NCI-H526 (cell line): ENCODE data around the gene BCO2.
A peak's percentile ranks its signal among the peaks of the same experiment; 100 is the strongest.
"Not testable (repeated sequence)": the region's sequence is repeated elsewhere in the genome, so short reads cannot be mapped to it uniquely, and the experiment has no call there.

Source experiments
- DNase-seq, 2 experiments: peaks; one replicate each; lab custom pipeline; 2025; lab: John Stamatoyannopoulos, UW

BCO2 gene, protein sequence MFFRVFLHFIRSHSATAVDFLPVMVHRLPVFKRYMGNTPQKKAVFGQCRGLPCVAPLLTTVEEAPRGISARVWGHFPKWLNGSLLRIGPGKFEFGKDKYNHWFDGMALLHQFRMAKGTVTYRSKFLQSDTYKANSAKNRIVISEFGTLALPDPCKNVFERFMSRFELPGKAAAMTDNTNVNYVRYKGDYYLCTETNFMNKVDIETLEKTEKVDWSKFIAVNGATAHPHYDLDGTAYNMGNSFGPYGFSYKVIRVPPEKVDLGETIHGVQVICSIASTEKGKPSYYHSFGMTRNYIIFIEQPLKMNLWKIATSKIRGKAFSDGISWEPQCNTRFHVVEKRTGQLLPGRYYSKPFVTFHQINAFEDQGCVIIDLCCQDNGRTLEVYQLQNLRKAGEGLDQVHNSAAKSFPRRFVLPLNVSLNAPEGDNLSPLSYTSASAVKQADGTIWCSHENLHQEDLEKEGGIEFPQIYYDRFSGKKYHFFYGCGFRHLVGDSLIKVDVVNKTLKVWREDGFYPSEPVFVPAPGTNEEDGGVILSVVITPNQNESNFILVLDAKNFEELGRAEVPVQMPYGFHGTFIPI

DNA sequence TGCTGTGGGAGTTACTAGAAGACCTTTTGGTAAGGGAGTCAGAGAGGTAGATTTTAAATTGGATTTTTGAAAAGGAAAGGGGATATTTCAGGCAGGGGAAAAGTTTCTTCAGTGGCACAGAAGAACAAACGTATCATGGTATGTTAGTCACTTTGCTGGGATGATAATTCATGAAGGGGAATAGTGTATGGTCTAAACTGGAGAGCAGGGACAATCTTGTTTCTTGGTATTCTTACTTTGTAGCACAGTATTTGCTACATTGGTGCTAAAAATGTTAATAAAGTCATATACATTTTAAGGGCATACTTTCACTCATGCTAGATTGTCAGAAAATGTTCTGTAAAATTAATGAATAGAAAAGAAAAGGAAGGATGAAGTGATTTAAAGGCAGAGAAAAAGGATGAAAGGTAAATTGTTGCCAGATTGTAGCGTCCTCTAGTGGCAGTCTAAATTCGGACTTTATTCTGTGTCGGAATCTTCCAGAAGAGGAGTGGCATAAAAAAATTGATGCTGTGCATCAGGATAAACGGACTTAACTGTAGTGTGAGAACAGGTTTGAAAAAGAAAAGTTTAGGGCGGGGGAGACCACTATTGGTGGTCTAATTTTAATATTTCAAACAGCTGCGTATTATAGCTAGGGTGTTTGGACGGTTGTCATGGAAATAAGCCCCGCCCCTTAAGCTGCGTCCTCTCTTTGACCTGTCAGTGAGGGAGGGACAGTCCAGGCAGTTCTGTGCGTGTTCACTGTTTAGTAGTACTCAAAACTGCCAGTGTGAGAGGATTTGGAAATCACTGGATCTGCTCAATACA is at the start of gene BCO2:
Gene BCO2 (plus strand): TSS at position 724 of the 810 bp plus-strand sequence. CDS start 90 bp downstream, outside the sequence.
- peak; percentile 78 to 94 for DNase-seq

DNA sequence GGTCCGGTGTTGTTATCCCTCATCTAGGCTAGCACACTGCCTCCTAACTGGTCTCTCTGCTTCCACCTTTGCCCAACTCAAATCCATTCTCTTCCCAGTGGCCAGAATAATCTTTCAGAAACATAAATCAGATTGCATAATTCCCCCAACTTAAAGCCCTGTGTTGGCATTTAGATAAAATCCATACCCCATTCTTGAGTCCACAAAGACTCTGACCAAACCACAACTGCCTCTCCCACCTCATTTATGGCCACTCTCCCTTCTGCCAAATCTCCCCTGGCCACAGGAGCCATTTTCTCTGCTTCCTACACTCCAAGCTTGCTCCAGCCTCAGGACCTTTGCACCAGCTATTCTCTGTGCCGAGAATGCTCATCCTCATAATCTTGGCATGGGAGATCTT is 48.3 kb upstream of the BCO2 start:
- DNase-seq: no peak

DNA sequence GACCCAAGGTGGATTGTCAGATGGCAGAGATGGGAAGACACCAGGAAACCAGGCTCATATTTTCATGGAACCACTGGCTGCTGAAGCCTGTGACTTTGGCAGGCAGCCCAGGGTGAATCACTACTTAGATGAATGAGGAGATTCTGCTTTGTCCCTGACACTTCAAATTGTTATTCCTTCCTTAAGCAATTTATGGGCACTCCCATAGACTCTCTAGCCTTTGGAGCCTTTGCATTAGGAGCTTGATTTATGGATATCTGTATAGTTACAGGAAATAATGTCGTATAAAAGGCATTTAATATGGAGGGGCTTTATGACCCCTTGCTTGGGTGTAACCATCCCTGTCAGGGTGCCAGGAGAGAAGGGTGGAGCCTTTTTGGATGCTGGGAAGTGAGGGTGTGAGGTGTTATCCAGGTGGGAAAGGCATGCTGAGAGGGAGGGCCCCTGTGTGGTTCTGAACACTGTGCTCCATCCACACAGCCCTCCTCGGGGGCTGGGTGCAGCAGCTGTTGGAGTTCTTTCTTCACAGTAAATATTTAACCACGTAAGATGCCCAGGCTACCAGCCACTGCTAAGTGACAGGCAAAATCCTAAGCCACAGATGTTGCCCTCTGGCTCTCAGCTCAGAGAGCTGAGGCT is 46.7 kb upstream of the BCO2 start:
- no peak for DNase-seq

DNA sequence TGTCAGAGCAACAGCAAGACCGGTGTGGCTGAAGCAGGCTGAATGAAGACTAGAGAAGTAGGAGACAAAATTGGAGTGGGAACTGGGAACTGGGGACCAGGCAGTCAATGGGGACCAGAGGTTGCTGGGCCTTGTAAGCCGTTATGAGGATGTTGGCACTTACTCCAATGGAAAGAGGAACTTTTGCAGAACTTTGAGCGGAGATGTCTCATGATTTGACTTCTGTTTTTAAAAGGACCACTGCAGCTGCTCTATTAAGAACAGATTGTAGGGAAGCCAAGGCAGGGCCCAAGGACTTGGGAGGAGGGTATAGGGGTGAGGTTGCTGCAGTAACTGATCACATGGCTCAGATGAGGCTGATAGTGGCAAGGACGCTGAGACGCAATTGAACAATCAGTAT is 45.7 kb upstream of the BCO2 start:
- no peak for DNase-seq

DNA sequence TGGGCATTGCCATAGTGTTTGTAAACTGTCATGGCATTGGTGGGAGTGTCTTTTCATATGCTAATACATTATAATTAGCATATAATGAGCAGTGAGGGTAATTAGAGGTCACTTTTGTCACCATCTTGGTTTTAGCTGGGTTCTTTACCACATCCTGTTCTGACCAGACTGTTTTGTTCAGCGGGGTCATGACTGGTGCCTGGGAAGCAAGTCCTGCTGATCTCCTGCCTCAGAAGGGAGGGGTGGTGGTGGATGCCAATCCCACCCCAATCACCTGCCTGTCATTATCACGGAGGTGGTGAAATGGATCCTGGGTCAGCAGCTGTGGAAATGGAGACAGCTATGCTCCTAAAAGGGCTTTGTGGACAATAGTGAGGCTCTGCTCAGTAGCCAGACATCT is 42.6 kb upstream of the BCO2 start:
- DNase-seq: no peak

DNA sequence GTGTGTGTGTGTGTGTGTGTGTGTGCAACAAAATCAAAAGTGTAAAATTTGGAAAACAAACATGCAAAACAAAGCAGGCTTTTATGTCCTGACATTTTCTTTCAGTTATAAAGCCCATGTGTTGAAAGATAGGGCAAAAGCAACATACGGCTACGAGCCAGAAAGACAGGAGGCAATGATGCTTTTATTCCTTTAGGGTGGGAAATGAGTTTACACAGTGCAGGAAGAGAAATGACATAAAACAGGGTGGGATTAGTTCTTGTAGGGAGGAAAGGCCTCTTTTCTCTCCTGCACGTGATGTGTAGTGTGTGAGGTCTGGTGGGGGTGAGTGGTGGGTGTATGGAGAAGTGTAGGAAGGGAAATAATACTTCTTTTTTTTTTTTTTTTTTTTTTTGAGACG is 40.8 kb upstream of the BCO2 start:
- DNase-seq: no peak

DNA sequence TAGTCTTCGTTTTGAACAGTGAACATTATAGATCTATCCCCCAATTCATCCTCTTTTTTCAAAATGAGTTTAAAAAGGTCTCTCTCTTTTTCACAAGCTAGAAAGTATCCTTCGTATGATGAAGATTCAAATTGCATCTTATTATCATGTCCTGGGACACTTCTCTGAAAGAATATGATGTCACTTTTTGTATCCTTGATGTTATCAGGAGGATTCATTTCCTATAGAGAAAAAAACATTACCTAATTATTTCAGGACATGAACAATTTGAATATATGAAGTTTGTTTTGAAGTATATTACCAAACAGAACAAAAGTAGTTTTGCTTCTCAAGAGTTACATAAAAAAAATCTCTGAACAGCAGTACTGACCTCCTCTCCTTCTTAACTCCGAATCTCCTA is 31.7 kb upstream of the BCO2 start:
- no peak for DNase-seq

DNA sequence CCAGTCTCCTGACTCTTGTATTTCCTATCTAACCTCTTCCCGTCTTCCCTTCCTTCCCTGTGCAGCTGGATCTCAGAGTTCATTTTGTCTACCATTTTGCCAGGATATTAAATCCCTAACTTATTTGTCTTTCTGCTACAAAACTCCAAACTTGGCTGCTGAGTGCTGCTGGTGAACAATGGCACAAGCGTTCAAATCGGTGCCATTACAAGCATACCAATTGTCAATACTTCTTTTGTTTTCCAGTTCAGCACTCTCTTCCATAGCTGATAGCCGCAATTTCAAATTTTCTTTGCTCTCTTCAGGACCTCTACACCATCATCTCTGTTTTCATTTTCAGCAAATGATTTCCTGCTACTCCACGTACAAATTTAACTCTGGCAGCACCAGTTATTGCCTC is 24.8 kb upstream of the BCO2 start:
- DNase-seq: no peak

DNA sequence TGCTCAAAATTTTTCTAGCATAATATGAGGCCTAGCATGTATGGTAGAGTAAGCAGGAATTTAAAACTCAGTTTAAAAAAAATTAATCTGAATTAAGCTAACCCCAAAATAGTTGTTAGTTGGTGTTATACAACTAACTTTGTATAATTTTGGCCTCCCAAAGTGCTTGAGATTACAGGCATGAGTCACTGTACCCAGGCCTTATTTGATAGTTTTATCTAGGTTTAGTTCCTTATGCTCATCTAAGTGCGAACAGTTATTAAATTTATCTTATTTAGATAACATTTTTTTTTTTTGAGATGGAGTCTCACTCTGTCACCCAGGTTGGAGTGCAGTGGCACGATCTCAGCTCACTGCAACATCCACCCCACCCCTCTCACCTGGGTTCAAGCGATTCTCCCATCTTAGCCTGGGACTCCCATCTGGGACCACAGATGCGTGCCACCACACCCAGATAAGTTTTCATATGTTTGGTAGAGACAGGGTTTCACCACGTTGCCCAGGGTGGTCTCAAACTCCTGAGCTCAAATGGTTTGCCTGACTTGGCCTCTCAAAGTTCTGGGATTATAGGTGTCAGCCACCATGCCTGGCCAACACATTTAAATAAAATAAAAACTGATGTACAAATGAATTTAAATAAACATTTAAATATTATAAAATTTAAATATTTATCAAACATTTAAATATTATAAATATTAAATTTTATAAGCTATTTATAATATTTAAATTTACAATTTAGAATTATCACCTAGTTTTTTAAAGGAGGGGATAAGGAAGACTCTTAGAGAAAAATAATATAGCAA is 19.0 kb upstream of the BCO2 start:
- DNase-seq: no peak

DNA sequence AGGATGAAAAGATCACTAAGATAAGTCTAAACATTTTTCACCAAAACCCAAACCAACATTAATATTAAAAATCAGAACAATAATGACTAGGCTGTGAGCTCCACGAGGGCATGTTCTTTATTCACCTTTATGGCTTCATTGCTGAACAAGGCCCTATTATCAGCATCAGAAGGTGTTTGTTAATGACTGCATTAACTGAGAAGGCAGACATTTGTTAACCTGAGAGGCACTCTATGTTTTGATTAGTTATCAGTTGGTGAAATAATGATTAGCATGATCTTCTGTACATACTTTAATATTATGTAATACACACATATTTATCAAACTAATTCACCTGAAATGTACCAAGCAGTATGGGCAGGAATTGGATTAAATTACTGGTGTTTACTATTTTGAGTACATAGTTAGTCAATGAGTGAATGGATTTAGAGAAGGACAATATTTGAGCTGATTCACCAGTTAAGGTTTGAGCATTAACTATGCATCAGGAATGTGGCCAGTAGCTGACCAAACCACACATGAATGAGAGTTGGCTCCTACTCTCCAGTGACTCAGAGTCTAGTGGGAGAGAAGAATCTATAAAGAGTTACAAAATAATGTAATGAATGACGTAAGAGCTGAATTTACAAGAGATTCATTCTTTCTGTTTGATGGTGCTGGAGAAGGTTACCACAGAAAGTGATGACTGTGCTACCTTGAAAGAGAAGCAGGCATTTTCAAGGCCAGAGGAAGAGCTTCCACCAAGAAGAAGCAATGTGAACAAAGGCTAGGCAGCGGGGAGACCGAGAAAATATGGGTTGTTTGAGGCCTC is 18.2 kb upstream of the BCO2 start:
- DNase-seq: no peak

DNA sequence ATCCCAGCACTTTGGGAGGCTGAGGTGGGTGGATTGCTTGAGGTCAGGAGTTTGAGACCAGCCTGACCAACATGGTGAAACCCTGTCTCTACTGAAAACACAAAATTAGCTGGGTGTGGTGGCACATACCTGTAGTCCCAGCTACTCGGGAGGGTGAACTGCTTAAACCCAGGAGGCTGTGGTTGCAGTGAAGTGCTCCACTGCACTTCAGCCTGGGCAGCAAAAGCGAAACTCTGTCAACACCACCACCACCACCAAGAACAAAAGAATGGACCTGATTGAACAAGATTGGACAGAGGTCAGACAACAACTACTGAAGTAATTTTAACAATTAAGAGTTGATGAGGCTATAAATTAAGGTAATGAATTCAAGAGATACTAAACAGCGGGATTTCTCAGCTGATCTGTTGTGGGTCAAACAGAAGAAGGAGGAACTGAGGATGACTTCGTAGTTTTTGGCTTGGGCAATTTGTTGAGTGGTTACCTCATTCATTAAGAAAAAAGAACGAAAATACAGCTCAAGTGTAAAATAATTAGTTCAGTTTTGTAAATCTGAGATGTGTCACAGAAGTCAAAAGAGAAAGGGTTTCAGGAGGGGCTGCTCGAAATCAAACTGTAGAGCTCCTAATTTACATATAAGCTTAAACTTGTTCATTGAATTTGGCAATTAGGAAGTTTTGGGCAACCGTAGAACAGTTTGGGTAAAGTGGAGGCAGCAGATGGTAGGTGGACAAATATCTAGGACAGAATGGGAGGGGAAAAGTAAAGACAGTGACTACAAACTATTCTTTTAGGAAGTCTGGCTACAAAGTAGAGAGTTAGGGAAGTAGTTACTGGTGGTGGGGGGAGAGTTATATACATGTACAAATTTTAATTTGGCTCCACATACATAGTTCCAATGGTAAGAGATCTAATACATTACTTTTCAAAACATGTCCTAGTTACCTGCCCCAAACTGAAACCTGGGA is 15.9 kb upstream of the BCO2 start:
- DNase-seq: no peak

DNA sequence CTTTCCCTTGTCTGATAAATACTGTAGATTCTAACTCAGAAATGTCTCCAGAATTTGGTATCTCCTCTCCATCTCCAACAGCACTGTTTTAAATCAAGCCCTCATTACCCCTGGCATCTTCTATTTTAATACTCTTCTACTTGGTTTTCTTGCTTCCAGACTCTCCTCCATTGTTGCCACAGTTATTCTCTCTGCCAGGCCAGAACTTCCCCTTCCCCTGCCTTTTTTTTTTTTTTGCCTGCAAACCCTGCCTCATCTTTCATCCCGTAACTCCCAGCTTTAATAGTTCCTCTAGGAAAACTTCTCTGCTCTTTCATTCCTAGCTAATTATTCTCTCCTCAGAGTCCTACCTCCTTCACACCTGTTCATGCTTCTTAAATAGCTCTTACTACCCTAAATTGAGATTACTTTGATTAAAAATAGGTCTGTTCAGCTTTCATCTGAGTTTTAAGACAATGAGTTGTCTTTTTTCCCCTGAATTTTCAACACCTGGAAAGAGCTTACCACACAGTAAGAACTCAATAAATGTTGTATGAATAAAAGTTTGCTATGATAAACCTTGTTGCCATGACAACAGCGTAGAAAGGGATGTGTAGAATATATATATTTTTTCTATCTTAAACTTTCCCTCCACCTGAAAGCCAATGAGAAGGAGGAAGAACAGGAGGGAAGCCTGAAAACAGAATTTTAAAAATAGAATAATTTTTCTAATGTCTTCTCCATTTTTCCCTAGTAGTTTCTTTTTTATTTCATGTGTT is 15.0 kb upstream of the BCO2 start:
- no peak for DNase-seq

DNA sequence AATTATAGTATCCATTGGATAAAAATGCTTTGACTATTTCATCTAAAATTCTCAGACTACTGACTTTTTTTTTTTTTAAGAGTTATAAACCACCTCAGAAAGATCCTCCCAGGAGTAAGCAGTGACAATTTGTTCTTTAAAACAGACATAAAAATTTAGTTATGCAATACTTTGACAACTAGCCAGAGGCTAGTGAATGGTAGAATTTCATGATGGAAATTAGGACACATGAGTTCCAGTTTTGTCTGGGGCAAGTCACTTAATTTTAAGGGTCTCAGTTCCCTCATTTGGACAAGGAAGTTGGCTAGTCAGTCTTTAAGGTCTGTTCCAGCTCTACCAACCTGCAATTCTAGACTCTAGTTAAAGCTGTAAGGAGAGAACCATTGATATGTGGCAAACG is 14.3 kb upstream of the BCO2 start:
- DNase-seq: no peak

DNA sequence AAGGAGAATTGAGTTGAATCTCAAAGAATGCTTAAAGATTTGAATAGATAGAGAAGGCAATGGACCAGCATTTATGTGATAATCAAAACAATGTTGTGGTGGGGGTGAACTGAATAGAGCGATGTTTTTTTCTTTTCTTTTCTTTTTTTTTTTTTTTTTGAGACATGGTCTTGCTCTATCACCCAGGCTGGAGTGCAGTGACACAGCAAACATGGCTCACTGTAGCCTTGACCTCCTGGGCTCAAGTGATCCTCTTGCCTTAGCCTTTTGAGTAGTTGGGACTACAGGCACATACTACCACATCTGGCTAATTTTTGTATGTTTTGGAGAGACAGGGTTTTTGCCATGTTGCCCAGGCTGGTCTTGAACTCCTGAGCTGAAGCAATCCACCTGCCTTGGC is 13.1 kb upstream of the BCO2 start:
- DNase-seq: not testable (repeated sequence)

DNA sequence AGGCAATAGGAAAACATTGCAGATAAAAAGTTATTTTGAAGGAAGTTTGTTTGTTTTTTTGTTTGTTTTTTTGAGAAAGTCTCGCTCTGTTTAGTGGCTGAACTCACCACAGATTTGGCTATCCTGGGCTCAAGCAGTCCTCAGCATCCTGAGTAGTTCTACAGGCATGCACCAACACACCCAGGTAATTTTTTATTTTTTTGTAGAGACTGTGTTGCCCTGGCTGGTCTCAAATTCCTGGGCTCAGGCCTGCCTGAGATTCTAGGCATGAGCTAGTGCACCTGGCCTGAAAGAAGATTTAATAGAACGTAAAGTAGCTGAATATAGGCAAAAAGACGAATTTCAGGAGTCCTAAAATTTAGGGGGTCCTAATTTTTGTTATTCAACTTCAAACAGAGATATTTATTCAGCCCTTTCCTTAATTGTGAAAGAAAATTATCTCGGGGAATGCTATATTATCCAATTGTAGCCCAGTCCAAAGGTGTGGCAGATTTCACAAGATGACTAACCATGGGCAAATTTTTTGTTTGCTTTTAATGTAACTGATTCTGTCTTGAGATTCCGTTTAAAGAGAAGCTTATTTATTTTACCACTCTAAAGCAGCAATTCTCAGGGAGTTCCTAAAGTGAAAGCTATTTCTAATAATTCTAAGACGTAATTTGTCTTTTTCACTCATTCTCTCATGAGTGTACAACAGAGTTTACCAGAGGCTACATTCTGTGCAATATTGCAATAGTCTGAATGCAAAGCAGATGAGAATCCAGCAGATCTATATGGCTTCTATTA is 12.4 kb upstream of the BCO2 start:
- DNase-seq: no peak

DNA sequence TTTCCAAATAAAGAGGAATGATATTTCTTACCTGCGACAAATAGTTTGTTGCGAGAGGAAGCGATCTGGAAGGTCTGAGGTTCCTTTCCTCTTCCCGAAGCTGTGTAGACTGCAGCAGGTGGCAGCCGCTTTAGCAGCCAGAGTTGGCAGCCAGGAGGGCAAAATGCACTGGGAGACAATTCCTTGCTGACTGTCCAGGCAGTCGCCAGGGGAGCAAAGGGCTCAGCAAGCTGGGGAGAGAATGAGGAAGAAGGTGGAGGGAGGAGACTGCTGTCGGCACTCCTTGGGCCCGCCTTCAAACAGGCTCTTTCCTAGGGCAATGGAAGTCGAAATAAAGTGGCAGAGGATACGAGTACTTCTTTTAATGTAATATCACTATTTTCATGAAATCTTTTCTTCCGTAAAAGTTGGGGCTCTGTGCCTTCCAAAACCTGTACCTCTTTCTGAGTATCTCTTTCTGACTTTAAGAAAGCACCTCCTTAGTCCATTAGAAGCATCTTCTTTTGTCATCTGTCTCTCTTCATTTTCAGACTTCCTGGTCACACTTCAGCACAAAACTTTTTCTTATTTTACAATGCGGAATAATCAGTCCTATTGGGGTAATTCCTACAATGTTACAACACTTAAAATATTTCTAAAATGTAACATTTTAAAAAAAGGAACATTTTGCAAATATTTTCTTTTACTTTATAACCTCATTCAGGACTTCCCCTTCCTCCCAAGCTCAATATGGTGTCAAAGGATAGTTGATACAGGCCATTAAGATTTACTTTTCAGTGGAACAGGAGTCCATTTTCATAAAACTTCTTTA is 11.2 kb upstream of the BCO2 start, which contains the start of gene IL18:
Gene IL18 (minus strand): TSS at position 220 of the 811 bp plus-strand sequence. CDS start 9,041 bp downstream, outside the sequence.
- DNase-seq: no peak

DNA sequence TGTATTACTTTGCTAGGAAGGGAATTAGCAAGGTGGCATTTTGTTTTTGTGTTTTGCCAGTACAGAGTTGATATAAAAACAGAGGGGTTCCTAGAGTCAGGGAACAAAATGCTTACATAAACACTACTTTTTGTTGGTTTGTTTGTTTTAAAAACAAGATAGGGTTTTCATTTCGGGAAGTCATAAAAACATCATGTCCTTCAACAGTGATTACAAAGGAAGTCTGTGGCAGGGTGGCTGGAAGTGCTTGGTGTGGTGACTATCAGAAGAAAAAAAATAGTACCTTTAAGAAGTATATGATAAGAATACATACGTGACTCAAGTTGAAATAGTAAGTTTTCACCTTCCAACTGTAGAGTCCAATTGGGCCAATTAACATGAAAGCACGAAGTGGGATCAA is 10.3 kb upstream of the BCO2 start:
- no peak for DNase-seq
